Astrocyte (in vitro differentiated cells and primary cell): ENCODE data around the gene RNF214. TPM values are rescaled to one million over a fixed set of nuclear protein-coding genes. Genes with fewer than 3 reads are reported as not detected.

ENCODE experiments used
- DNase-seq: peaks from one replicate; pipeline ENCODE4 v3.0.0-alpha.2; 2010; ENCODE audit warnings: low read depth
- FAIRE-seq: peaks from 2 replicates; lab custom pipeline; 2011; peaks lifted over from hg19 to GRCh38; lab: Jason Lieb, UNC
- H2AFZ ChIP-seq: 2 replicates; pipeline ENCODE4 v1.6.0; 2012; ENCODE audit warnings: low read depth, low read length, inconsistent platforms
- H3K27ac ChIP-seq: 2 replicates; pipeline ENCODE4 v1.5.1; 2011; ENCODE audit warnings: low read depth, low read length, inconsistent platforms
- H3K27me3 ChIP-seq: 2 replicates; pipeline ENCODE4 v1.6.0; 2011; ENCODE audit warnings: low read length, inconsistent platforms; ENCODE audit not compliant: insufficient read depth
- H3K36me3 ChIP-seq: 2 replicates; pipeline ENCODE4 v1.5.1; 2011; ENCODE audit warnings: low read length, inconsistent platforms; ENCODE audit not compliant: insufficient read depth
- H3K4me1 ChIP-seq: 2 replicates; pipeline ENCODE4 v1.5.1; 2011; ENCODE audit warnings: low read length, inconsistent platforms; ENCODE audit not compliant: insufficient read depth
- H3K4me2 ChIP-seq: 2 replicates; pipeline ENCODE4 v1.6.0; 2012; ENCODE audit warnings: low read length, inconsistent platforms
- H3K4me3 ChIP-seq: 2 replicates; pipeline ENCODE4 v1.5.1; 2011; ENCODE audit warnings: low read depth, mild to moderate bottlenecking, low read length, inconsistent platforms; ENCODE audit not compliant: insufficient read depth
- H3K79me2 ChIP-seq: 2 replicates; pipeline ENCODE4 v1.6.0; 2012; ENCODE audit warnings: mild to moderate bottlenecking, low read length, inconsistent platforms; ENCODE audit not compliant: insufficient read depth
- H3K9ac ChIP-seq: 2 replicates; pipeline ENCODE4 v1.6.0; 2012; ENCODE audit warnings: mild to moderate bottlenecking, low read length, inconsistent platforms
- H3K9me3 ChIP-seq: 2 replicates; pipeline ENCODE4 v1.5.1; 2012; ENCODE audit warnings: low read depth, mild to moderate bottlenecking, low read length, inconsistent platforms; ENCODE audit not compliant: insufficient read depth
- H4K20me1 ChIP-seq: 2 replicates; pipeline ENCODE4 v1.6.0; 2012; ENCODE audit warnings: low read length, inconsistent platforms; ENCODE audit not compliant: insufficient read depth
- H3K27ac Mint-ChIP-seq: one replicate; pipeline ENCODE4 v1.8.0; 2021; ENCODE audit warnings: mild to moderate bottlenecking, mixed read lengths; ENCODE audit not compliant: unreplicated experiment
- H3K27me3 Mint-ChIP-seq: one replicate; pipeline ENCODE4 v1.8.0; 2021; ENCODE audit warnings: low read depth, mixed read lengths; ENCODE audit not compliant: unreplicated experiment
- H3K36me3 Mint-ChIP-seq: one replicate; pipeline ENCODE4 v1.8.0; 2021; ENCODE audit warnings: low read depth, mixed read lengths; ENCODE audit not compliant: unreplicated experiment
- H3K4me1 Mint-ChIP-seq: one replicate; pipeline ENCODE4 v1.8.0; 2021; ENCODE audit warnings: low read depth, mixed read lengths; ENCODE audit not compliant: unreplicated experiment
- H3K4me3 Mint-ChIP-seq: one replicate; pipeline ENCODE4 v1.8.0; 2021; ENCODE audit warnings: mild to moderate bottlenecking, moderate library complexity, mixed read lengths; ENCODE audit not compliant: unreplicated experiment
- H3K9me3 Mint-ChIP-seq: one replicate; pipeline ENCODE4 v1.8.0; 2021; ENCODE audit warnings: mild to moderate bottlenecking, mixed read lengths; ENCODE audit not compliant: unreplicated experiment
- EZH2 ChIP-seq: IDR thresholded peaks from 2 replicates; pipeline ENCODE4 v1.6.1; 2012; ENCODE audit warnings: mild to moderate bottlenecking, low read length, inconsistent platforms; ENCODE audit not compliant: insufficient read depth
- total RNA-seq: library from RNA; stranded (reverse); gene quantifications from 2 replicates; pipeline ENCODE4 v1.2.1, GENCODE V29; 2021
- TF ChIP-seq, protein P1 (sequence below): IDR thresholded peaks from 2 replicates; pipeline ENCODE4 v1.5.1; 2011; ENCODE audit warnings: low read depth, mild to moderate bottlenecking, inconsistent platforms, low read length, moderate library complexity; ENCODE audit not compliant: insufficient read depth

RNF214 gene
- total RNA-seq, 1 donor from 2014 or later = 23.6 TPM

DNA sequence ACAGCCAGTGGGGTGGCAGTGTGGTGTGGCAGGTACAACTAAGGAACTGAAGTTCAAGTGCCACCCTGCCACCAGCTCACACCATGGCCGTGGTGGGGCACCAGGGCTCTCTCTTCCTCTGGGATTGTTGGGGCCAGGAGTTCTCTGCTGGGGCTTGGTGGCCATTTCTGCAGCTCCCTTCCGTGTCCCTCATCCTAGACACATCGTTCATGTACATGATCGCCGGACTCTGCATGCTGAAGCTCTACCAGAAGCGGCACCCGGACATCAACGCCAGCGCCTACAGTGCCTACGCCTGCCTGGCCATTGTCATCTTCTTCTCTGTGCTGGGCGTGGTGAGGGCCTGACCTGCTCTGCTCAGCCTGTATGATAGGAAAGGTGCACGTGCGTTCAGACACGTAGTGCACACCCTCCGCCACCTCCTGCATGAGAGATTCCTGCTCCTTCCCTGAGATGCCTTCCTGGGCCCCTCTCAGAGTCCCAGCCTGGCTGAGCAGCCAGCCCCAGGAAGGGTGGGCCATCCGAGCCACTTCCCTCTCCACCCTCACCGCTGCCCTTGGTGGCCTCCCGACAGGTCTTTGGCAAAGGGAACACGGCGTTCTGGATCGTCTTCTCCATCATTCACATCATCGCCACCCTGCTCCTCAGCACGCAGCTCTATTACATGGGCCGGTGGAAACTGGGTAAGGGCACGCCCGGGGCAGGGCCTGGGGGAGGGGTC, 40.6 kb upstream of the RNF214 start:
- Histone ChIP-seq H3K79me2 (no peaks in the 10 kb centered on the region), H3K36me3 (peaks cover 17% of the 10 kb centered on the region), H3K27me3 (no peaks in the 10 kb centered on the region), H3K4me3 (no peak overlapping the region), H3K9ac (no peak overlapping the region), H3K4me1 (no peaks in the 10 kb centered on the region), H4K20me1 (no peaks in the 10 kb centered on the region), H2AFZ (no peak overlapping the region), H3K27ac (no peak overlapping the region), H3K4me2 (no peak overlapping the region), H3K9me3 (no peaks in the 10 kb centered on the region)
- Mint-ChIP-seq H3K27ac (no peak overlapping the region), H3K4me1 (peaks cover 3% of the 10 kb centered on the region), H3K27me3 (no peaks in the 10 kb centered on the region), H3K9me3 (no peaks in the 10 kb centered on the region), H3K4me3 (no peak overlapping the region), H3K36me3 (peaks cover 47% of the 10 kb centered on the region)
- TF ChIP-seq, protein P1, sequence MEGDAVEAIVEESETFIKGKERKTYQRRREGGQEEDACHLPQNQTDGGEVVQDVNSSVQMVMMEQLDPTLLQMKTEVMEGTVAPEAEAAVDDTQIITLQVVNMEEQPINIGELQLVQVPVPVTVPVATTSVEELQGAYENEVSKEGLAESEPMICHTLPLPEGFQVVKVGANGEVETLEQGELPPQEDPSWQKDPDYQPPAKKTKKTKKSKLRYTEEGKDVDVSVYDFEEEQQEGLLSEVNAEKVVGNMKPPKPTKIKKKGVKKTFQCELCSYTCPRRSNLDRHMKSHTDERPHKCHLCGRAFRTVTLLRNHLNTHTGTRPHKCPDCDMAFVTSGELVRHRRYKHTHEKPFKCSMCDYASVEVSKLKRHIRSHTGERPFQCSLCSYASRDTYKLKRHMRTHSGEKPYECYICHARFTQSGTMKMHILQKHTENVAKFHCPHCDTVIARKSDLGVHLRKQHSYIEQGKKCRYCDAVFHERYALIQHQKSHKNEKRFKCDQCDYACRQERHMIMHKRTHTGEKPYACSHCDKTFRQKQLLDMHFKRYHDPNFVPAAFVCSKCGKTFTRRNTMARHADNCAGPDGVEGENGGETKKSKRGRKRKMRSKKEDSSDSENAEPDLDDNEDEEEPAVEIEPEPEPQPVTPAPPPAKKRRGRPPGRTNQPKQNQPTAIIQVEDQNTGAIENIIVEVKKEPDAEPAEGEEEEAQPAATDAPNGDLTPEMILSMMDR = no peak
- TF ChIP-seq EZH2 = no peak
- DNase-seq (no peak), FAIRE-seq (no peak)

DNA sequence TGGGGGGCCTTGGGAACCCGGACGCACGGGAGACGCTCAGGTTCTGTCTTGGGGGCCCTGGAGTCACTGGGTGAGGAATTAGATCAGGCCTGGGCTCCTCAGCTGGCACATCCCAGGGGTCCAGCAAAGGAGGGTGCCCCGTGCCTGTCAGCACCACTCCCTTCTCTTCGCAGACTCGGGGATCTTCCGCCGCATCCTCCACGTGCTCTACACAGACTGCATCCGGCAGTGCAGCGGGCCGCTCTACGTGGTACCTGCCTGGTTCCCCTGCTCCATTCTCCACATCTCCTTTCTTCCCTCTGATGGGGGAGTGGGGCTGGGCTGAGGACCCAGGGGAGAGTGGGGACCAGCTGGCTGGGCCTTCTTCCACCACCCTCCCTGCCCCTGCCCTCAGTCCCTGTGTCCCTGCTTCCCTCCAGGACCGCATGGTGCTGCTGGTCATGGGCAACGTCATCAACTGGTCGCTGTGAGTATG, 40.0 kb upstream of the RNF214 start:
- Mint-ChIP-seq H3K4me1 (peaks cover 3% of the 10 kb centered on the region), H3K27me3 (no peaks in the 10 kb centered on the region), H3K9me3 (no peaks in the 10 kb centered on the region), H3K27ac (no peak overlapping the region), H3K36me3 (peaks cover 44% of the 10 kb centered on the region), H3K4me3 (no peak overlapping the region)
- Histone ChIP-seq H3K79me2 (peaks cover 1% of the 10 kb centered on the region), H3K4me1 (peaks cover under 1% of the 10 kb centered on the region), H3K4me2 (no peak overlapping the region), H3K27me3 (no peaks in the 10 kb centered on the region), H4K20me1 (no peaks in the 10 kb centered on the region), H2AFZ (no peak overlapping the region), H3K9ac (no peak overlapping the region), H3K9me3 (no peaks in the 10 kb centered on the region), H3K36me3 (peaks cover 17% of the 10 kb centered on the region), H3K4me3 (no peak overlapping the region), H3K27ac (no peak overlapping the region)
- no peak for TF ChIP-seq EZH2
- TF ChIP-seq, protein P1 = no peak
- FAIRE-seq (no peak), DNase-seq (no peak)
